CD14-positive monocyte (primary cell): ENCODE results near the gene UBN2. TPM values are rescaled to one million over a fixed set of nuclear protein-coding genes. Genes with fewer than 3 reads are reported as not detected.

Experiments
- DNase-seq, 3 donors: peaks; one replicate each; pipeline ENCODE4 v3.0.0-alpha.2; 2011 to 2022
- H2AFZ ChIP-seq: 2 replicates; pipeline ENCODE4 v1.6.0; 2012; ENCODE audit warnings: mild to moderate bottlenecking, low read depth, low read length, inconsistent platforms; ENCODE audit not compliant: insufficient read depth, poor library complexity, severe bottlenecking
- H3K27ac ChIP-seq, 2 donors: 1 replicate in 1 of 2; 2 replicates in 1 of 2; pipeline ENCODE4 v1.5.1; 2012 to 2013; ENCODE audit warnings: low read length in 2 of 2, control low read depth in 1 of 2, inconsistent platforms in 1 of 2, low read depth in 1 of 2, mild to moderate bottlenecking in 1 of 2
- H3K27me3 ChIP-seq, 2 donors: one replicate each; pipeline versions ENCODE4 v1.6.0 to v1.6.1; 2011 to 2013; ENCODE audit warnings: low read length in 2 of 2; ENCODE audit not compliant: control insufficient read depth in 2 of 2, insufficient read depth in 2 of 2
- H3K36me3 ChIP-seq, 2 donors: replicated peaks in 1 of 2; 1 replicate in 1 of 2; 2 replicates in 1 of 2; pipeline versions ENCODE4 v1.5.1 to v1.6.1; 2012 to 2013; ENCODE audit warnings: low read length in 2 of 2, control low read depth in 1 of 2, inconsistent platforms in 1 of 2, mild to moderate bottlenecking in 1 of 2; ENCODE audit not compliant: insufficient read depth in 2 of 2, control insufficient read depth in 1 of 2
- H3K4me1 ChIP-seq, 2 donors: 1 replicate in 1 of 2; 2 replicates in 1 of 2; pipeline versions ENCODE4 v1.5.1 to v1.6.1; 2012 to 2013; ENCODE audit warnings: low read length in 2 of 2, control low read depth in 1 of 2, inconsistent platforms in 1 of 2, mild to moderate bottlenecking in 1 of 2, moderate library complexity in 1 of 2; ENCODE audit not compliant: insufficient read depth in 2 of 2, control insufficient read depth in 1 of 2
- H3K4me2 ChIP-seq: replicated peaks from 2 replicates; pipeline ENCODE3; 2012; ENCODE audit warnings: low read length, moderate library complexity, mild to moderate bottlenecking; ENCODE audit not compliant: poor library complexity, severe bottlenecking; ENCODE audit errors: extremely low read depth
- H3K4me3 ChIP-seq, 3 experiments: fragments of 200-600 bp in 1 of 3; sonication (generic) in 1 of 3; replicated peaks in 1 of 3; 1 replicate in 2 of 3; 2 replicates in 1 of 3; pipeline ENCODE4 v1.5.1; 2011 to 2013; ENCODE audit warnings: low read length in 3 of 3, mild to moderate bottlenecking in 3 of 3, control low read depth in 2 of 3, low read depth in 2 of 3, inconsistent platforms in 1 of 3, moderate library complexity in 1 of 3
- H3K79me2 ChIP-seq: 2 replicates; pipeline ENCODE4 v1.6.0; 2012; ENCODE audit warnings: mild to moderate bottlenecking, control low read depth, inconsistent platforms, low read length, moderate library complexity; ENCODE audit not compliant: insufficient read depth
- H3K9ac ChIP-seq: 2 replicates; pipeline ENCODE4 v1.6.0; 2017; ENCODE audit warnings: low read length, mild to moderate bottlenecking; ENCODE audit not compliant: insufficient read depth, poor library complexity, severe bottlenecking
- H3K9me3 ChIP-seq, 2 donors: replicated peaks in 1 of 2; 1 replicate in 1 of 2; 2 replicates in 1 of 2; pipeline versions ENCODE4 v1.5.1 to v1.6.1; 2012 to 2013; ENCODE audit warnings: low read length in 2 of 2, control low read depth in 1 of 2; ENCODE audit not compliant: control insufficient read depth in 1 of 2, insufficient read depth in 1 of 2
- H4K20me1 ChIP-seq: 2 replicates; pipeline ENCODE4 v1.6.0; 2012; ENCODE audit warnings: mild to moderate bottlenecking, low read length, control low read depth, moderate library complexity; ENCODE audit not compliant: insufficient read depth
- H3K27ac Mint-ChIP-seq, 7 donors: one replicate each; pipeline ENCODE4 v1.8.0; 2020; ENCODE audit warnings: mild to moderate bottlenecking in 7 of 7, mixed read lengths in 7 of 7, moderate library complexity in 6 of 7, inconsistent platforms in 2 of 7
- H3K27me3 Mint-ChIP-seq, 3 donors: one replicate each; pipeline ENCODE4 v1.8.0; 2021 to 2022; ENCODE audit warnings: low read depth in 3 of 3, mild to moderate bottlenecking in 3 of 3, mixed read lengths in 3 of 3, moderate library complexity in 3 of 3, inconsistent platforms in 1 of 3
- H3K36me3 Mint-ChIP-seq, 2 donors: one replicate each; pipeline ENCODE4 v1.8.0; 2020; ENCODE audit warnings: mixed read lengths in 2 of 2, inconsistent platforms in 1 of 2, mild to moderate bottlenecking in 1 of 2
- H3K4me1 Mint-ChIP-seq: one replicate; pipeline ENCODE4 v1.8.0; 2020; ENCODE audit warnings: mild to moderate bottlenecking, mixed read lengths
- H3K4me3 Mint-ChIP-seq, 2 donors: one replicate each; pipeline ENCODE4 v1.8.0; 2020; ENCODE audit warnings: mild to moderate bottlenecking in 2 of 2, mixed read lengths in 2 of 2, moderate library complexity in 1 of 2
- H3K9me3 Mint-ChIP-seq, 7 donors: one replicate each; pipeline ENCODE4 v1.8.0; 2020 to 2022; ENCODE audit warnings: mixed read lengths in 7 of 7, mild to moderate bottlenecking in 6 of 7, moderate library complexity in 6 of 7, inconsistent platforms in 2 of 7
- CTCF ChIP-seq: fragments of 200-600 bp; IDR thresholded peaks from one replicate; pipeline ENCODE4 v1.8.0; 2022; ENCODE audit warnings: antibody characterized with exemption, mild to moderate bottlenecking
- WGBS: methylation state at CpG from one replicate; pipeline ENCODE4 v1.1.5; 2013; ENCODE audit warnings: missing lambda C conversion rate; ENCODE audit not compliant: insufficient coverage; 5-methylcytosine and 5-hydroxymethylcytosine counted together
- intact Hi-C, 2 donors: fragments of 100-400 bp; cut with micrococcal nuclease; formaldehyde crosslinking; loops; one replicate each; pipeline versions ENCODE4 v1.15.0 to v1.15.1; 2023
- polyA plus RNA-seq, 3 donors: library from polyadenylated mRNA; depleted of rRNA in 1 of 3; unstranded in 2 of 3; stranded (reverse) in 1 of 3; fragments of 300-500 nt in 2 of 3; fragments of >200 nt in 1 of 3; fragmentation: Illumina TruSeq in 2 of 3; gene quantifications; 1 replicate in 2 of 3; 2 replicates in 1 of 3; pipeline ENCODE4 v1.2.3, GENCODE V29; 2012 to 2021

The UBN2 gene
- polyA plus RNA-seq, 3 donors, result 0.80 to 4.2 (median 1.6) TPM

GRCh38 chr7:139246905-139247304 lies 15.9 kb downstream of the UBN2 start:
- Histone ChIP-seq H3K4me3 (no peak overlapping the region), H3K9me3 (no peaks in the 10 kb centered on the region), H3K4me2 (no peak overlapping the region), H3K9ac (no peak overlapping the region), H2AFZ (no peak overlapping the region), H3K27me3 (no peaks in the 10 kb centered on the region), H3K4me1 (no peaks in the 10 kb centered on the region), H3K27ac (no peak overlapping the region), H3K36me3 (peaks cover 63 to 99% of the 10 kb centered on the region in 2 donors), H3K79me2 (no peaks in the 10 kb centered on the region), H4K20me1 (peaks cover 5% of the 10 kb centered on the region)
- Mint-ChIP-seq H3K9me3 (no peaks in the 10 kb centered on the region), H3K36me3 (peaks cover 57 to 72% of the 10 kb centered on the region in 2 donors), H3K4me3 (no peak overlapping the region), H3K27ac (peak overlapping the region in 1 of 7 donors; percentile 2), H3K27me3 (no peaks in the 10 kb centered on the region), H3K4me1 (no peaks in the 10 kb centered on the region)
- no peak for DNase-seq
- TF ChIP-seq CTCF, result no peak
- intact Hi-C loops, result no loop called here
- 100% methylated on average over 4 of the region's 5 CpGs for WGBS

- no peak overlapping the region for H3K9ac ChIP-seq
- no peak overlapping the region for H2AFZ ChIP-seq
- H3K27ac ChIP-seq, result no peak overlapping the region
- no peaks in the 10 kb centered on the region for H3K4me1 ChIP-seq
- peaks cover 3% of the 10 kb centered on the region for H4K20me1 ChIP-seq
- Mint-ChIP-seq H3K4me1 (no peaks in the 10 kb centered on the region), H3K9me3 (no peaks in the 10 kb centered on the region), H3K27ac (no peak overlapping the region), H3K4me3 (no peak overlapping the region), H3K36me3 (peaks cover 52 to 78% of the 10 kb centered on the region in 2 donors), H3K27me3 (no peaks in the 10 kb centered on the region)
- WGBS, result 100% methylated on average over 1 of the region's 4 CpGs
- H3K4me3 ChIP-seq, result no peak overlapping the region
- H3K79me2 ChIP-seq, result no peaks in the 10 kb centered on the region
- intact Hi-C loops, result no loop called here
- peaks cover 62 to 99% of the 10 kb centered on the region in 2 donors for H3K36me3 ChIP-seq
- no peak for DNase-seq
- no peak for TF ChIP-seq CTCF
- H3K4me2 ChIP-seq, result no peak overlapping the region
- H3K9me3 ChIP-seq, result no peaks in the 10 kb centered on the region
- no peaks in the 10 kb centered on the region for H3K27me3 ChIP-seq
Measured at GRCh38 chr7:139249179-139249810, 18.3 kb downstream of the UBN2 start.
